HepG2 (cell line): ENCODE measurements around the gene OSBPL8. TPM values are rescaled to one million over a fixed set of nuclear protein-coding genes. Genes with fewer than 3 reads are reported as not detected.

Source experiments
- ATAC-seq: fragments of 200-7000 bp; cut with Tn5 transposase; 3 replicates; pipeline ENCODE4 v1.9.1; 2020; ENCODE audit warnings: mild to moderate bottlenecking, moderate library complexity
- BruUV-seq: library from RNA; stranded (reverse); fragments of 400-500 nt; replicated peaks from 2 replicates; lab custom pipeline; 2021; lab: Mats Ljungman, UMichigan
- CTCF ChIA-PET: fragments of 300-600 bp; formaldehyde crosslinking; extraction: SDS; loops from one replicate; lab custom pipeline; 2021; ENCODE audit warnings: low total read pairs, inconsistent platforms, low intra/inter-chr PET ratio; lab: Yijun Ruan, JAX
- POLR2A ChIA-PET: fragments of 350-600 bp; sonication (Branson Sonifier 250); formaldehyde crosslinking; loops from one replicate; lab custom pipeline; 2020; ENCODE audit warnings: antibody characterized with exemption, inconsistent platforms; lab: Yijun Ruan, JAX
- DNase-seq: peaks from one replicate; pipeline ENCODE4 v3.0.0-alpha.2; 2015; ENCODE audit warnings: low spot score
- FAIRE-seq: peaks from 3 replicates; lab custom pipeline; 2011; peaks lifted over from hg19 to GRCh38; lab: Jason Lieb, UNC
- H2AFZ ChIP-seq: one replicate; pipeline ENCODE4 v1.6.1; 2011; ENCODE audit warnings: low read length, inconsistent platforms
- H3K27ac ChIP-seq: fragments of 300-600 bp; 3 replicates; pipeline ENCODE4 v1.8.0; 2011; ENCODE audit warnings: mixed run types, mild to moderate bottlenecking, mixed read lengths, low read length, inconsistent platforms; ENCODE audit not compliant: insufficient read depth; ENCODE audit errors: extremely low read length
- H3K27me3 ChIP-seq, 2 experiments: fragments of 200-600 bp in 1 of 2; 2 replicates in 1 of 2; 3 replicates in 1 of 2; pipeline versions ENCODE4 v1.6.0 to v1.8.0; 2011; ENCODE audit warnings: low read length in 2 of 2, mild to moderate bottlenecking in 2 of 2, moderate library complexity in 2 of 2, inconsistent platforms in 1 of 2; ENCODE audit not compliant: insufficient read depth in 2 of 2, control insufficient read depth in 1 of 2
- H3K36me3 ChIP-seq, 2 experiments: fragments of 200-600 bp in 1 of 2; replicated peaks in 1 of 2; 2 replicates in 1 of 2; 3 replicates in 1 of 2; pipeline versions ENCODE4 v1.5.1 to v1.8.0; 2011; ENCODE audit warnings: low read length in 2 of 2, inconsistent platforms in 1 of 2; ENCODE audit not compliant: insufficient read depth in 2 of 2, control insufficient read depth in 1 of 2
- H3K4me1 ChIP-seq: 2 replicates; pipeline ENCODE4 v1.5.1; 2012; ENCODE audit warnings: low read length, inconsistent platforms; ENCODE audit not compliant: insufficient read depth
- H3K4me2 ChIP-seq: 2 replicates; pipeline ENCODE4 v1.6.0; 2011; ENCODE audit warnings: low read depth, low read length, inconsistent platforms
- H3K4me3 ChIP-seq, 3 experiments: fragments of 200-600 bp in 1 of 3; sonication (generic), shearing (Covaris generic) in 1 of 3; replicated peaks in 1 of 3; 2 replicates each; pipeline ENCODE4 v1.5.1; 2011 to 2016; ENCODE audit warnings: low read length in 3 of 3, inconsistent platforms in 2 of 3, low read depth in 2 of 3, mild to moderate bottlenecking in 2 of 3, control low read depth in 1 of 3, mixed read lengths in 1 of 3; ENCODE audit not compliant: insufficient read depth in 1 of 3
- H3K79me2 ChIP-seq: one replicate; pipeline ENCODE4 v1.6.1; 2011; ENCODE audit warnings: low read length, inconsistent platforms; ENCODE audit not compliant: insufficient read depth
- H3K9ac ChIP-seq: 2 replicates; pipeline ENCODE4 v1.6.0; 2011; ENCODE audit warnings: mild to moderate bottlenecking, low read depth, low read length, inconsistent platforms; ENCODE audit not compliant: insufficient read depth
- H3K9me3 ChIP-seq: 2 replicates; pipeline ENCODE4 v1.5.1; 2012; ENCODE audit warnings: mild to moderate bottlenecking, low read length
- H4K20me1 ChIP-seq: 2 replicates; pipeline ENCODE4 v1.6.0; 2011; ENCODE audit warnings: inconsistent platforms, mild to moderate bottlenecking, low read length, moderate library complexity; ENCODE audit not compliant: insufficient read depth
- ADNP ChIP-seq: sonication (generic); formaldehyde crosslinking; IDR thresholded peaks from 2 replicates; pipeline ENCODE4 v1.4.0; 2020; ENCODE audit warnings: missing genetic modification reagents
- CTCF ChIP-seq: sonication (generic); formaldehyde crosslinking; IDR thresholded peaks from 2 replicates; pipeline ENCODE4 v1.5.0; 2020; ENCODE audit warnings: mild to moderate bottlenecking, missing genetic modification reagents, moderate library complexity
- IRF2 ChIP-seq: IDR thresholded peaks from 2 replicates; pipeline ENCODE4 v1.6.1; 2018; ENCODE audit warnings: missing genetic modification reagents, missing compliant biosample characterization
- MEF2D ChIP-seq: sonication (generic); formaldehyde crosslinking; IDR thresholded peaks from 2 replicates; pipeline ENCODE4 v1.5.1; 2020; ENCODE audit warnings: mild to moderate bottlenecking, missing genetic modification reagents
- NKX3-1 ChIP-seq: sonication (generic); formaldehyde crosslinking; IDR thresholded peaks from 2 replicates; pipeline ENCODE4 v1.5.0; 2020; ENCODE audit warnings: missing genetic modification reagents
- SAP130 ChIP-seq: IDR thresholded peaks from 2 replicates; pipeline ENCODE4 v1.6.1; 2016; ENCODE audit warnings: low read depth
- SMC3 ChIP-seq: IDR thresholded peaks from 2 replicates; pipeline ENCODE4 v1.6.1; 2011; ENCODE audit warnings: low read length, improper control_type of control experiment
- STAG1 ChIP-seq: sonication (generic); formaldehyde crosslinking; IDR thresholded peaks from 2 replicates; pipeline ENCODE4 v1.4.0; 2020; ENCODE audit warnings: missing genetic modification reagents
- TAF1 ChIP-seq: sonication (generic); formaldehyde crosslinking; IDR thresholded peaks from 2 replicates; pipeline ENCODE4 v1.4.0; 2020; ENCODE audit warnings: missing genetic modification reagents
- ZMYM4 ChIP-seq: sonication (generic); formaldehyde crosslinking; IDR thresholded peaks from 2 replicates; pipeline ENCODE4 v1.8.1; 2023; ENCODE audit warnings: mild to moderate bottlenecking, missing genetic modification reagents
- ZNF263 ChIP-seq: sonication (generic); formaldehyde crosslinking; IDR thresholded peaks from 2 replicates; pipeline ENCODE4 v1.4.0; 2020; ENCODE audit warnings: missing genetic modification reagents
- ZNF44 ChIP-seq: sonication (generic); formaldehyde crosslinking; IDR thresholded peaks from 2 replicates; pipeline ENCODE4 v1.5.1; 2020; ENCODE audit warnings: mild to moderate bottlenecking, missing genetic modification reagents
- WGBS: methylation state at CpG from one replicate; pipeline ENCODE4 v1.1.6; 2017; ENCODE audit warnings: low lambda C conversion rate; 5-methylcytosine and 5-hydroxymethylcytosine counted together
- in situ Hi-C: cut with HindIII; loops from 2 replicates; pipeline ENCODE4 v1.10.0; 2017; ENCODE audit warnings: low pct_unique_long_range_greater_than_20kb; ENCODE audit not compliant: extremely low pct_ligation_motif_present
- intact Hi-C: fragments of 100-400 bp; cut with micrococcal nuclease; formaldehyde crosslinking; loops from one replicate; pipeline ENCODE4 v1.10.0; 2022; ENCODE audit not compliant: unreplicated experiment
- polyA plus RNA-seq, 8 experiments: library from polyadenylated mRNA; depleted of rRNA in 3 of 8; stranded (reverse) in 7 of 8; unstranded in 1 of 8; fragments of >200 nt; fragmentation: Illumina TruSeq in 4 of 8; extraction: Trizol in 4 of 8; gene quantifications; 2 replicates each; pipeline versions ENCODE4 v1.2.1 to v1.2.3, GENCODE V29; 2011 to 2016; ENCODE audit warnings: low read depth in 4 of 8, missing spikeins in 1 of 8, mixed read lengths in 1 of 8; ENCODE audit not compliant: insufficient read depth in 1 of 8
- total RNA-seq, 5 experiments: library from RNA; depleted of rRNA; stranded (reverse); fragments of >200 nt; fragmentation: Illumina TruSeq; extraction: Trizol; gene quantifications; 2 replicates each; pipeline ENCODE4 v1.2.3, GENCODE V29; 2016; ENCODE audit warnings: low read depth in 1 of 5

OSBPL8 gene
- total and polyA plus RNA-seq, 2 of the 13 experiments (the other 11 are each of a cell fraction or from before 2014, with no cell fraction given), result 11.0 to 33.9 TPM

DNA sequence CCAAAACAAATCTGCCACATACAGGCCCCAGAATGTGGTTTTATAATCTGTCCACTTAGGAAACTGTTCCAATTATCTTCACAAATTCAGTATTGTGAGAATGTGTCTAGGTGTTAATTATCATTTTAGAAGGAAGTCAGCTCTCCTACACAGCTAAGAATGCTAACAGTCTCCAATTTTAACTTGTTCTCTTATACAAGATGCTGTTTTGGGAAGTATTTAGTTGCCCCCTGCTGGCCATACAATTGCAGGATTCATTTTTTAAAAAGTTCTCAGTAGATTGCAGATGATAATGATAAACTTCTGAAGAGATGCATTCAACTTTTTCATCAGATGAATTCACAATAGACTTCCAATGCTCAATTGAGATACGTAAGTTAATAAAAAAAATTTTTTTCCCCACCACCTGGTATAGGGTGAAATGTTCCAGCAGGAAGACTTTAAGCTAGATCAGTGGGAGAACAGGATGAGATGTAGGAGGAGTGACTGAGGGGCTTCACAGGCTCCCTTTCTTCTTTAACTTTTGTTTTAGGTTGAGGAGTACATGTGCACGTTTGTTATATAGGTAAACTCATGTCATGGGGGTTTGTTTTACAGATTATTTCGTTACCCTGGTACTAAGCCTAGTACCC is 27.3 kb upstream of the OSBPL8 start:
- ATAC-seq (peak; percentile 32; the same call in 2 of the 3 replicates), DNase-seq (peak; percentile 28)

More for the DNA sequence above, 27.3 kb upstream of the OSBPL8 start:
- no TSS peak for BruUV-seq
- TF ChIP-seq SAP130 (no peak), ZMYM4 (CRISPR knock-in tag) (no peak), TAF1 (CRISPR knock-in tag) (no peak), STAG1 (CRISPR knock-in tag) (peak; percentile 70), CTCF (CRISPR knock-in tag) (peak; percentile 59), MEF2D (CRISPR knock-in tag) (no peak), ZNF44 (CRISPR knock-in tag) (no peak), ZNF263 (CRISPR knock-in tag) (no peak), SMC3 (peak; percentile 61), IRF2 (CRISPR knock-in tag) (no peak), NKX3-1 (CRISPR knock-in tag) (no peak), ADNP (CRISPR knock-in tag) (no peak)
- Histone ChIP-seq H3K9me3 (no peaks in the 10 kb centered on the region), H4K20me1 (no peaks in the 10 kb centered on the region), H3K27ac (no peak overlapping the region), H3K36me3 (no peaks in the 10 kb centered on the region), H2AFZ (no peak overlapping the region), H3K79me2 (no peaks in the 10 kb centered on the region), H3K4me3 (no peak overlapping the region), H3K9ac (no peak overlapping the region), H3K4me2 (no peak overlapping the region), H3K4me1 (no peaks in the 10 kb centered on the region), H3K27me3 (no peaks in the 10 kb centered on the region; a peak in 1 of 5 replicates)
- ChIA-PET CTCF (no interaction called here), POLR2A (no interaction called here)
- in situ Hi-C loops, result no loop called here
- intact Hi-C loops, result loop anchor here (1.0 to 10.0 kb wide), 4 partner anchors 28 to 429 kb away; partner anchors contain the start of gene OSBPL8
- 24% methylated on average over 3 of the region's 3 CpGs for WGBS
- peak; percentile 4 for FAIRE-seq
